Left cardiac atrium (tissue), 4 donors: Measurements from ENCODE around the gene MYL6B. TPM values are rescaled to one million over a fixed set of nuclear protein-coding genes. Genes with fewer than 3 reads are reported as not detected.
A peak's percentile ranks its signal among the peaks of the same experiment; 100 is the strongest.

Experiments used
- ATAC-seq, 2 donors: fragments of 200-7000 bp; cut with Tn5 transposase; one replicate each; pipeline ENCODE4 v1.9.1; 2020; ENCODE audit warnings: mild to moderate bottlenecking in 2 of 2, moderate library complexity in 2 of 2
- DNase-seq: peaks from one replicate; pipeline ENCODE4 v3.0.0-alpha.2; 2020
- intact Hi-C, 2 donors: fragments of 100-400 bp; cut with DNase I; formaldehyde crosslinking; loops; one replicate each; pipeline versions ENCODE4 v1.14.1 to v1.15.1; 2022 to 2023
- total RNA-seq, 2 donors: library from RNA; stranded (reverse); fragmentation: NEBNext Ultra II Directional; extraction: Animal tissue kit (Norgen Biotek cat#: 25700); gene quantifications; one replicate each; pipeline ENCODE4 v1.2.1, GENCODE V29; 2021
- donor health status: DM: no; HTN: yes; CAD: no.
- donor health status: DM: no; HTN: yes; CAD: no; lungs with severe emphysema.
- donor health status: DM: yes; HTN: yes; CAD: no.
- donor health status: Dilated cardiomyopathy.

Gene MYL6B
- total RNA-seq, 2 donors from 2014 or later = 40.5 to 42.5 TPM

GRCh38 chr12:56160193-56160763 lies 7.9 kb downstream of the MYL6B start:
- no peak for DNase-seq
- ATAC-seq = no peak
- intact Hi-C loops = no loop called here

GRCh38 chr12:56160894-56161689 lies 8.7 kb downstream of the MYL6B start:
- no peak for ATAC-seq
- intact Hi-C loops = no loop called here

GRCh38 chr12:56161690-56162351 lies 9.4 kb downstream of the MYL6B start:
- intact Hi-C loops = no loop called here
- ATAC-seq (no peak), DNase-seq (no peak)

More at GRCh38 chr12:56160894-56161689, 8.7 kb downstream of the MYL6B start:
- DNase-seq = no peak

GRCh38 chr12:56162468-56163290 lies 10.3 kb downstream of the MYL6B start:
- DNase-seq (no peak), ATAC-seq (no peak)
- intact Hi-C loops = no loop called here

GRCh38 chr12:56163533-56164344 lies 11.4 kb downstream of the MYL6B start:
- no peak for DNase-seq
- intact Hi-C loops = no loop called here
- no peak for ATAC-seq

GRCh38 chr12:56164345-56164729 lies 11.9 kb downstream of the MYL6B start:
- DNase-seq = no peak
- peak in 1 of 2 donors; percentile 1 for ATAC-seq
- intact Hi-C loops = no loop called here

GRCh38 chr12:56165369-56165768 lies 13.0 kb downstream of the MYL6B start:
- DNase-seq (no peak), ATAC-seq (peak in 1 of 2 donors; percentile 1)

GRCh38 chr12:56169229-56169759 lies 16.9 kb downstream of the MYL6B start:
- ATAC-seq = no peak
- intact Hi-C loops = no loop called here
- no peak for DNase-seq

More at GRCh38 chr12:56165369-56165768, 13.0 kb downstream of the MYL6B start:
- intact Hi-C loops = no loop called here

- DNase-seq = no peak
- no peak for ATAC-seq
- intact Hi-C loops = no loop called here
These were observed 20.5 kb downstream of the MYL6B start for GRCh38 chr12:56172839-56173238.

GRCh38 chr12:56178347-56178746 lies 26.0 kb downstream of the MYL6B start:
- no peak for DNase-seq
- no peak for ATAC-seq
- intact Hi-C loops = no loop called here

- intact Hi-C loops = loop anchor here in 1 of 2 donors (5.0 kb wide), 1 partner anchor 35 kb away; the partner anchor contains the start of genes NABP2 and RNF41
- ATAC-seq (no peak), DNase-seq (no peak)
These were observed 34.6 kb downstream of the MYL6B start for GRCh38 chr12:56186957-56187356.

GRCh38 chr12:56188131-56188777 lies 35.9 kb downstream of the MYL6B start:
- intact Hi-C loops = loop anchor here (2.0 to 5.0 kb wide), 4 partner anchors 29 to 69 kb away; partner anchors contain the start of genes ESYT1 (in 1 of the 2), MYL6 (in 1 of the 2), NABP2 (in 1 of the 2) and RNF41 (in 1 of the 2)
- DNase-seq (no peak), ATAC-seq (no peak)

GRCh38 chr12:56188778-56189098 lies 36.4 kb downstream of the MYL6B start:
- no peak for DNase-seq
- intact Hi-C loops = loop anchor here (2.0 to 5.0 kb wide), 4 partner anchors 30 to 70 kb away; partner anchors contain the start of genes ESYT1 (in 1 of the 2), MYL6 (in 1 of the 2), NABP2 (in 1 of the 2) and RNF41 (in 1 of the 2)
- ATAC-seq = peak; percentile 4 to 8

GRCh38 chr12:56189099-56189917 lies 36.9 kb downstream of the MYL6B start, which contains the start of gene SMARCC2:
SMARCC2 (minus strand) TSS chr12:56189483; CDS start chr12:56189461, 22 bp downstream.
- peak; percentile 90 for DNase-seq
- intact Hi-C loops = loop anchor here (2.0 to 5.0 kb wide), 4 partner anchors 31 to 71 kb away; partner anchors contain the start of genes ESYT1 (in 1 of the 2), MYL6 (in 1 of the 2), NABP2 (in 1 of the 2) and RNF41 (in 1 of the 2)
- peak; percentile 80 to 85 for ATAC-seq

- peak; percentile 64 to 79 for ATAC-seq
- intact Hi-C loops = loop anchor here (2.0 to 5.0 kb wide), 5 partner anchors 31 to 277 kb away; partner anchors contain the start of genes ESYT1 (in 1 of the 2), MYL6 (in 1 of the 2), NABP2 (in 1 of the 2) and RNF41 (in 1 of the 2)
These were observed 37.7 kb downstream of the MYL6B start for GRCh38 chr12:56189918-56190694.

More at GRCh38 chr12:56189918-56190694, 37.7 kb downstream of the MYL6B start:
- peak; percentile 76 for DNase-seq
